Effector CD8-positive, alpha-beta T cell (primary cell): ENCODE measurements around the gene ADAMTS10.
A peak's percentile ranks its signal among the peaks of the same experiment; 100 is the strongest.
"Not testable (repeated sequence)": the region's sequence is repeated elsewhere in the genome, so short reads cannot be mapped to it uniquely, and the experiment has no call there.

Source experiments
- DNase-seq: peaks from one replicate; lab custom pipeline; 2025; lab: John Stamatoyannopoulos, UW

The ADAMTS10 gene

GRCh38 chr19:8626842-8627241, 16.3 kb upstream of the ADAMTS10 start:
- no peak for DNase-seq

DNA sequence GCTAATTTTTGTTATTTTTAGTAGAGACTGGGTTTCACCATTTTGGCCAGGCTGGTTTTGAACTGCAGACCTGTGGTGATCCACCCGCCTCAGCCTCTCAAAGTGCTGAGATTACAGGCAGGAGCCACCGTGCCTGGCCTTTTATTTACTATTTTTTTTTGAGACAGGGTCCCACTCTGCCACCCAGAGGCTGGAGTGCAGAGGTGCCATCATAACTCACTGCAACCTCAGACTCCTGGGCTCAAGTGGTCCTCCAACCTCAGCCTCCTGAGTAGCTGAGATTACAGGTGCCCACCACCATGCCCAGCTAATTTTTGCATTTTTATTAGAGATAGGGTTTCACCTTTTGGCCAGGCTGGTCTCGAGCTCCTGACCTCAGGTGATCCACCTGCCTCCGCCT, 12.4 kb upstream of the ADAMTS10 start:
- not testable (repeated sequence) for DNase-seq

DNA sequence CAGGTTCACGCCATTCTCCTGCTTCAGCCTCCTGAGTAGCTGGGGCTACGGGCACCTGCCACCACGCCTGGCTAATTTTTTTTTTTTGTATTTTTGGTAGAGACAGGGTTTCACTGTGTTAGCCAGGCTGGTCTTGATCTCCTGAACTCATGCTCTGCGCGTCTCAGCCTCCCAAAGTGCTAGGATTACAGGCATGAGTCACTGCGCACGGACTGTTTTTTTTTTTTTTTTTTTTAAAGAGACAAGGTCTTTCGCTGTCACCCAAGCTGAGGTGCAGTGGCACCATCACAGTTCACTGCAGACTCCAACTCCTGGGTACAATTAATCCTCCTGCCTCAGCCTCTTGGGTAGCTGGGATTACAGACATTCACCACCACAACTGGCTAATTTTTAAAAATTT, 8.2 kb upstream of the ADAMTS10 start:
- no peak for DNase-seq

- DNase-seq = no peak
Measured at GRCh38 chr19:8617984-8618383, 7.5 kb upstream of the ADAMTS10 start.

GRCh38 chr19:8617325-8617724, 6.8 kb upstream of the ADAMTS10 start:
- DNase-seq = not testable (repeated sequence)

GRCh38 chr19:8616861-8617260, 6.3 kb upstream of the ADAMTS10 start:
- DNase-seq = no peak

DNA sequence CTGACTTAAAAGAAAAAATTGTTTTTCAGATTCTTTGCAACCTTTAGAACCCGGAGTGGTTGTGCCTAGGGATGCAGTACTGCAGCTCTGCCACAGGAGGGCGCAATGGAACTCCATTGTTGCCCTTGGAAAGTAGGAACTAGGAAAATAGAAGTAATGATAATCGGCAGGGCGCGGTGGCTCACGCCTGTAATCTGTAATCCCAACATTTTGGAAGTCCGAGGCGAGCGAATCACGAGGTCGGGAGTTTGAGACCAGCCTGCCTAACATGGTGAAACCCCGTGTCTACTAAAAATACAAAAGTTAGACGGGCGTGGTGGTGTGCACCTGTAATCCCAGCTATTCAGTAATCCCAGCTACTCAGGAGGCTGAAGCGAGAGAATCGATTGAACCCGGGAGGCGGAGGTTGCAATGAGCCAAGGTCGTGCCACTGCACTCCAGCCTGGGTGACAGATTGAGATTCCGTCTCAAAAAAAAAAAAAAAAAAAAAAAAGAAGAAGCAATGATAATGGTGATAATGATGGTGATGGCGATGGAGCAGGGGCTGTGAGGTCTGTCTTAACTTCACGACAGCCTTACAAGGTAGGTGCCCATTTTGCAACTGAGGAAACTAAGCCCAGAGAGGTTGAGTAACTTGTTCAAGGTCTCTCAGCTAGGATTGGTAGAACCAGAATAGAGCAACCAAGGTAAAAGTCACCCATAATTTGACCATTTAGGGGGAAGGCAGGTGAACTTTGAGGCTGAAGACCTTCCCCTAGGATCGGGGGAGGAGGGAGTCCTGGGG, 5.5 kb upstream of the ADAMTS10 start:
- peak; percentile 48 for DNase-seq

GRCh38 chr19:8615024-8615423, 4.5 kb upstream of the ADAMTS10 start:
- no peak for DNase-seq

GRCh38 chr19:8614455-8614854, 3.9 kb upstream of the ADAMTS10 start:
- no peak for DNase-seq

DNA sequence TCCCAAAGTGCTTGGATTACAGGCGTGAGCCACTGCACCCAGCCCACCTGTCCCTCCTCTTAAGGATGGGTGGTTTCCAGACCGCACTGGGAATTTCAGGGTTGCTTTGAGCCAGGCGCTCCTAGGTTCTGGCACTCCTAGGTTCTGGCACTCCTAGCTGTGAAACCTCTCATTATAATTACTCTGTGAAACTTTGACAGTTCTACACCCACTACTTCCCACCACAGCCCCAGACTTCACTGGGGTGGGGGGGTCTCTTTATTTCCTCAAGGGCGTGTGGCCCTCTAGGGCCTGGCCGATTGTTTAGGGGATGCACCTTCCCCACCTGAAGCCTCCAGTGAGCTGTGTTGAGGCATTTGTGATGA, 2.3 kb upstream of the ADAMTS10 start:
- no peak for DNase-seq

- no peak for DNase-seq
Measured at GRCh38 chr19:8611877-8612806, 1.6 kb upstream of the ADAMTS10 start.

GRCh38 chr19:8611391-8611876, 919 bp upstream of the ADAMTS10 start:
- DNase-seq = no peak

GRCh38 chr19:8610936-8611300, 403 bp upstream of the ADAMTS10 start:
- no peak for DNase-seq

GRCh38 chr19:8609279-8610040, 1.1 kb downstream of the ADAMTS10 start:
- DNase-seq = no peak

DNA sequence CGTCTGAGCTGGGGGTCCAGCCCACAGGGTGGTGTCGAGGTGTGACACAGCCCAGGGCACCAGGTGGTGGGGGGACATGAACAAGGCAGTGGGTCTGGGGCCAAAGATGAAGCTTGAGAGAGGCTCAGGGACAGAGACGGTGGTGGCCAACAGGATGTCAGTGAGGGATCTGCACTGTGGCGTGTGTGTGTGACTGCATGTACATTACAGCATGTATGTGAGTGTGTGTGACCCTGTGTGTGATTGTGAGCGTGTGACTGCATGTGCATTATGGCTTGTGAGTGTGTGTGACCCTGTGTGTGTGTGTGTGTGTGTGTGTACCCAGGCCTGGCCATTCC, 1.6 kb downstream of the ADAMTS10 start:
- no peak for DNase-seq

- no peak for DNase-seq
Measured at GRCh38 chr19:8607386-8607785, 3.1 kb downstream of the ADAMTS10 start.

- DNase-seq = no peak
Measured at GRCh38 chr19:8605514-8605913, 5.0 kb downstream of the ADAMTS10 start.

DNA sequence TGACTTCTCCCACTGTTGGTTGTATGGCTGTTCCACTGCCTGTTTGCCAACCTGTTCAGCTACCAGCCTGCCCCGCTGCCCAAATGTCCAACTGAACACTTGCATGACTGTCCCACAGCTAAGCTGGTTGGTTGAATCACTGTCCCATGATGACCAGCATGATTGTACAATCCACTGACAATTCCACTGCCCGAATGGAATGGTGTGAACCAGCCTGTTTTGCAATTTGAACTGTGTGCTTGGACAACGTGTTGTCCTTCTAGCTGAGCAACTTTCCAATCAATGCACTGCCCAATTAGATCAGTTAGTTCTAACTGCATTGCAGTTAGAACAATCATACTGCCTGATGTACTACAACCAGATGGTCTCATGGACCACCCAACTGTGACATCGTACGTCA, 8.7 kb downstream of the ADAMTS10 start:
- DNase-seq = no peak

DNA sequence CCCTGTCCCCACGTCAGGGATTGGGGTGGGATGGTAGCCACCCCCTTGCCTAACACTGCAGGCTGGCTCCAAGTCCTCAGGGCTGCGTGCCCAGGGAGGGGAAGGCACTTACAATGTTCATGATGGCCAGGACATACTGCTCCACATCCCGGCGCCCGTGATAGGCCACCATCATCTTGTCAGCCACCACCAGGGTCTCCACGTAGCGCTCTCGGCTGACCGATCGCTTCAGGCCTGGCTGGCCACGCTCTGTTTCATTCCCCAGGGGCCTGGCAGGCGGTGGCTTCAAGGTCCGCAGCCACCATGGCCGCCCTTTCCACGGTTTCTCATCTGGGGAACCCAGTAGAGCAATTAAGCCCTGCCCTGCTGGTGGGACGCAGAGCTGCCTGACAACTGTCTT, 9.7 kb downstream of the ADAMTS10 start:
- DNase-seq = no peak

GRCh38 chr19:8600064-8600463, 10.5 kb downstream of the ADAMTS10 start:
- no peak for DNase-seq

GRCh38 chr19:8596168-8596567, 14.3 kb downstream of the ADAMTS10 start:
- DNase-seq = no peak

DNA sequence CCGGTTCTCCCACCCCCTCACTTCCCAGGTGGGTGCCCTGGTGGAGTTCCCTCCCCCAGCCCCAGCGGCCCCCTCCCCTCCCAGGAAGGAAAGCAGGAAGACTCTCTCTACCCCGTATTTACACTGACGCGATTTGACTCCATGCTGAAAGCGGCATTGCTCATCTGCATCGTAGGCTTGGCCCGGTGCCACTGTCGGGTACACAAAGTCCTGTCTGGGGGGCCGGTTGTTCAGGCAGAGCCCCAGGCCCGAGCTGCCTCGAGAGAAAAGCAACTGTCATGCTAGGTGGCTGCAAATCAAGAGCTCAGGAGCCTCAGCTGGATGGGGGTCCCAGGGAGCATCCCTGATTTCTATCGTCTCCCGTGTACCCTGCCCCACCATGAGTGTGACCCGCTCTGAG, 14.9 kb downstream of the ADAMTS10 start:
- no peak for DNase-seq
